Stimulated activated naive CD8-positive, alpha-beta T cell treated with anti-CD3 and anti-CD28 coated beads, Interleukin-15, amount 100 ng/mL, for 72 hours (primary cell): Measurements from ENCODE around the gene FAM234B.
"Not testable (repeated sequence)": the region's sequence is repeated elsewhere in the genome, so short reads cannot be mapped to it uniquely, and the experiment has no call there.

Experiments used
- ATAC-seq: fragments of 150-1000 bp; cut with Tn5 transposase; 2 replicates; pipeline ENCODE4 v1.10.0; 2021; ENCODE audit warnings: mild to moderate bottlenecking, moderate library complexity
- DNase-seq, 2 donors: peaks; one replicate each; pipeline ENCODE4 v3.0.0; 2021 to 2022
- H3K27ac Mint-ChIP-seq, 2 donors: one replicate each; pipeline ENCODE4 v1.8.0; 2022; ENCODE audit warnings: mild to moderate bottlenecking in 2 of 2, mixed read lengths in 2 of 2, moderate library complexity in 2 of 2
- H3K27me3 Mint-ChIP-seq: one replicate; pipeline ENCODE4 v1.8.0; 2022; ENCODE audit warnings: mixed read lengths
- H3K4me1 Mint-ChIP-seq: one replicate; pipeline ENCODE4 v1.8.0; 2022; ENCODE audit warnings: mild to moderate bottlenecking, mixed read lengths
- H3K4me3 Mint-ChIP-seq, 2 donors: one replicate each; pipeline ENCODE4 v1.8.0; 2022; ENCODE audit warnings: mild to moderate bottlenecking in 2 of 2, mixed read lengths in 2 of 2, moderate library complexity in 1 of 2
- H3K9me3 Mint-ChIP-seq, 2 donors: one replicate each; pipeline ENCODE4 v1.8.0; 2022; ENCODE audit warnings: mixed read lengths in 2 of 2

FAM234B gene

GRCh38 chr12:13066459-13066858, 22.3 kb downstream of the FAM234B start:
- DNase-seq (no peak), ATAC-seq (no peak)
- no peaks in the 10 kb centered on the region for H3K27me3 Mint-ChIP-seq
- no peaks in the 10 kb centered on the region for H3K4me1 Mint-ChIP-seq
- H3K27ac Mint-ChIP-seq: no peak overlapping the region
- H3K9me3 Mint-ChIP-seq: no peaks in the 10 kb centered on the region
- H3K4me3 Mint-ChIP-seq: no peak overlapping the region

DNA sequence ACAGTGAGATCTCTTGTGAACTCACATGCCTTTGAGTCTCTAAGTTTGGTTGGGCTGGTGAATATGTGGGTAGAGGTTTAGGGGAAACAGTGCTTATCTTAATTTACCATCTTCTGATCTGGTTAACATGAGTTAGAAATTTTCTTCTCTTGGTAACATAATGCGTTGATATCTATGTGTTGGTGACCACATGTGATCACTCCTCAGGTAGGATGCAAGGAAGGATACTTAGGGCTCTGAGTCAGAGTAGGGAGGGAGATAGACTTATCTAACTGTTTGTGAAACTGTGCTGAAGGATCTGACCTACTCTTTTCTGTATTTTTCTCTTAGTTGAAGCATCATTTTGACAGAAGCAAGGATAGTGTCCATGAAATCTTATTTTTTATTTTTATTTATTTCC, 23.1 kb downstream of the FAM234B start:
- ATAC-seq (no peak), DNase-seq (no peak)
- no peaks in the 10 kb centered on the region for H3K4me1 Mint-ChIP-seq
- H3K4me3 Mint-ChIP-seq: no peak overlapping the region
- peak overlapping the region in 1 of 2 donors; percentile 54 for H3K27ac Mint-ChIP-seq
- no peaks in the 10 kb centered on the region for H3K9me3 Mint-ChIP-seq
- no peaks in the 10 kb centered on the region for H3K27me3 Mint-ChIP-seq

GRCh38 chr12:13069380-13069779, 25.2 kb downstream of the FAM234B start:
- H3K9me3 Mint-ChIP-seq: no peaks in the 10 kb centered on the region

GRCh38 chr12:13071305-13072280, 27.4 kb downstream of the FAM234B start:
- H3K27me3 Mint-ChIP-seq: no peaks in the 10 kb centered on the region
- DNase-seq (no peak), ATAC-seq (no peak)
- no peaks in the 10 kb centered on the region for H3K4me1 Mint-ChIP-seq
- H3K4me3 Mint-ChIP-seq: no peak overlapping the region
- H3K27ac Mint-ChIP-seq: peak overlapping the region in 1 of 2 donors; percentile 31
- H3K9me3 Mint-ChIP-seq: no peaks in the 10 kb centered on the region

More at GRCh38 chr12:13069380-13069779, 25.2 kb downstream of the FAM234B start:
- Mint-ChIP-seq H3K4me1 (no peaks in the 10 kb centered on the region), H3K27ac (no peak overlapping the region), H3K4me3 (no peak overlapping the region), H3K27me3 (no peaks in the 10 kb centered on the region)
- DNase-seq (no peak), ATAC-seq (no peak)

GRCh38 chr12:13073173-13073572, 29.0 kb downstream of the FAM234B start:
- DNase-seq: no peak
- no peak overlapping the region for H3K4me3 Mint-ChIP-seq
- no peaks in the 10 kb centered on the region for H3K9me3 Mint-ChIP-seq
- H3K4me1 Mint-ChIP-seq: no peaks in the 10 kb centered on the region
- no peak overlapping the region for H3K27ac Mint-ChIP-seq
- no peaks in the 10 kb centered on the region for H3K27me3 Mint-ChIP-seq
- ATAC-seq: no peak

GRCh38 chr12:13074396-13075117, 30.4 kb downstream of the FAM234B start:
- no peak for ATAC-seq
- Mint-ChIP-seq H3K4me1 (no peaks in the 10 kb centered on the region), H3K27me3 (no peaks in the 10 kb centered on the region)

DNA sequence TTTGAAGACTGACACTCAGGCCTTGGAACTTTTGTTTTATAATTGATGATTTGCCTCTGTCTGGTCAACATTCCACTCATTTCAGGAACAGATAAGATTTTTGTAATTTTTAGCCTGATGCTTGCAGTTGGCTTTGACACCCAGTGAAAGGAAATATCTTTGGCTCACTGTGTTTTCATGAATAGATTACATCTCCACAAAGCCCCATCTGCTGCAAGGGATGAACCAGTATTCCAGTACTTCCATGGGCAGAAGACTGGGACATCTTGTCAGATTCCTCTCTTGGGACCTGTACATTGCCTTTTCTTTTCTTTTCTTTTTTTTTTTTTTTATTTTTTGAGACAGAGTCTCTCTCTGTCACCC, 30.9 kb downstream of the FAM234B start:
- Mint-ChIP-seq H3K9me3 (no peaks in the 10 kb centered on the region), H3K4me3 (no peak overlapping the region), H3K27me3 (no peaks in the 10 kb centered on the region), H3K4me1 (no peaks in the 10 kb centered on the region), H3K27ac (no peak overlapping the region)
- no peak for ATAC-seq
- DNase-seq: no peak

More at GRCh38 chr12:13074396-13075117, 30.4 kb downstream of the FAM234B start:
- H3K27ac Mint-ChIP-seq: no peak overlapping the region
- no peak overlapping the region for H3K4me3 Mint-ChIP-seq
- H3K9me3 Mint-ChIP-seq: no peaks in the 10 kb centered on the region
- DNase-seq: no peak

GRCh38 chr12:13075786-13076570, 31.8 kb downstream of the FAM234B start:
- Mint-ChIP-seq H3K27ac (no peak overlapping the region), H3K9me3 (no peaks in the 10 kb centered on the region), H3K4me1 (no peaks in the 10 kb centered on the region), H3K4me3 (no peak overlapping the region), H3K27me3 (no peaks in the 10 kb centered on the region)
- DNase-seq: no peak
- no peak for ATAC-seq

DNA sequence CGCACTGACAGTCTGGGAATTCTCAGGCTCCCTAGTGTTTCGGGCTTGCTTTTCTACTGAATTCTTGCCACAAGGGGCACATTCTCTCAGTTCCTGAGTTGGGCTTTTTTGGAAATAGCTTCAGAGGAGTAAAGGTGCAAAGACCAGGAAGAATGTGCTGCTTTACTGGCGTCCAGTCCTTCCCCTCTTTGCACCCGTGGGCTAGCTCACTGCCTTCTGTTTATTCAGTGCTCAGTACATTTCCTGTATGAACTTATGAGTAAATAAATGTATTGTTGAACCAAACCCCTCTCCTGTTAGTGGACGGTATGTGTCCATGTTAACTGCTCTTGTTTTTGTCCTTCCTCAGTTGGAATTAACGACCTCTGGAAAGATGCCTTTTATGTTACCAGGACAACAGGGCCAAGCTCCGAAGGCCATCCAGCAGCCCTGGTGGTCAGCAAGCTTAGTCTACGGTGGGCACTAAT, 35.3 kb downstream of the FAM234B start:
- no peak for ATAC-seq

DNA sequence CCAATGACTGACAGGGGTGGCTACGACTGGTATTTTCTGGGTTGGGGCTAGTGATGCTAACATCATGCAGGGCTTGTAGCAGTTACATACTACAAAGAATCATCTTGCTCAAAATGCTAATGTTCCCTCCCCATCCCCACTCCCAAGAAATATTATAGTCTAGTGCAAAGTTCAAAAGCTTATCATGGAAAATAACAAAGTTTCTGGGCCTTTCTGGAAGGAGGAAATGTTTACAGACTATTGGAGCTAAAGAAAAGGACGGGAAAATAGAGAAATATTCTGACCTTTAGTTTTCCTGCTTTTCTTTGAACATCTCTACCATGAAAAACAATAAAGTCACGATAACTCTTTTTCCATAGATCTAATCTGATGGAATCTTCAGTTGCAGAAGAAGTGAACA, 36.1 kb downstream of the FAM234B start:
- ATAC-seq (no peak), DNase-seq (no peak)
- H3K9me3 Mint-ChIP-seq: no peaks in the 10 kb centered on the region
- no peaks in the 10 kb centered on the region for H3K27me3 Mint-ChIP-seq
- H3K27ac Mint-ChIP-seq: peak overlapping the region in 1 of 2 donors; percentile 5
- H3K4me1 Mint-ChIP-seq: peaks cover 6% of the 10 kb centered on the region
- H3K4me3 Mint-ChIP-seq: no peak overlapping the region

More for the DNA sequence above, 35.3 kb downstream of the FAM234B start:
- Mint-ChIP-seq H3K27me3 (no peaks in the 10 kb centered on the region), H3K27ac (no peak overlapping the region), H3K4me1 (no peaks in the 10 kb centered on the region), H3K9me3 (no peaks in the 10 kb centered on the region), H3K4me3 (no peak overlapping the region)
- DNase-seq: no peak

DNA sequence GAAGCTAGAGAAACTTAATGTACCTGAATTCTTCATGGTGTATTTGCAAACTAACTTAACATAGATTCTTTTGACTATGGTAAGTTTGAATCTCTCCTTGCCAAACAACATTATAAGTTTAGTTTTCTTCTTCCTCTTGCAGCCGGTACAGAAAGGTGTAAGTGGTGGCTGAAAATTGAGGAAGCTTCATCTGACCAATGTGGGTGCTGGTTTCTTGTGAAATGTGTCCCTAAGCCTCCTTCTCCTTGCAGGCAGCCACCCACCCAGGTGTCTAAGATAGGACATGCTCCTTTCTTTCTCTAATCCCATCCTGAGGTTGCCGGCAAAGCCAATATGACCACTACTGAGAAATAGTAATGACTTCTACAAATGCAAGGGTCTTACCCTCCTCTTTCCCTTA, 38.7 kb downstream of the FAM234B start:
- Mint-ChIP-seq H3K9me3 (no peaks in the 10 kb centered on the region), H3K4me3 (no peak overlapping the region), H3K27me3 (no peaks in the 10 kb centered on the region), H3K4me1 (peaks cover 12% of the 10 kb centered on the region), H3K27ac (no peak overlapping the region)
- DNase-seq (no peak), ATAC-seq (no peak)

DNA sequence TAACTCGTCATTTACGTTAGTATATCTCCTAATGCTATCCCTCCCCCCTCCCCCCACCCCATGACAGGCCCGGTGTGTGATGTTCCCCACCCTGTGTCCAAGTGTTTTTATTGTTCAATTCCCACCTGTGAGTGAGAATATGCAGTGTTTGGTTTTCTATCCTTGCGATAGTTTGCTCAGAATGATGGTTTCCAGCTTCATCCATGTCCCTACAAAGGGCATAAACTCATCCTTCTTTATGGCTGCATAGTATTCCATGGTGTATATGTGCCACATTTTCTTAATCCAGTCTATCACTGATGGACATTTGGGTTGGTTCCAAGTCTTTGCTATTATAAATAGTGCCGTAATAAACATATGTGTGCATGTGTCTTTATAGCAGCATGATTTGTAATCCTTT, 39.5 kb downstream of the FAM234B start:
- H3K27me3 Mint-ChIP-seq, DNase-seq, ATAC-seq, H3K4me3 Mint-ChIP-seq, H3K9me3 Mint-ChIP-seq, H3K27ac Mint-ChIP-seq: not testable (repeated sequence)
- peaks cover 12% of the 10 kb centered on the region for H3K4me1 Mint-ChIP-seq

GRCh38 chr12:13084898-13085640, 40.9 kb downstream of the FAM234B start:
- peak overlapping the region in 1 of 2 donors; percentile 30 for H3K27ac Mint-ChIP-seq
- ATAC-seq (no peak), DNase-seq (no peak)
- H3K9me3 Mint-ChIP-seq: no peaks in the 10 kb centered on the region
- no peak overlapping the region for H3K4me3 Mint-ChIP-seq
- H3K4me1 Mint-ChIP-seq: peaks cover 12% of the 10 kb centered on the region
- H3K27me3 Mint-ChIP-seq: no peaks in the 10 kb centered on the region

DNA sequence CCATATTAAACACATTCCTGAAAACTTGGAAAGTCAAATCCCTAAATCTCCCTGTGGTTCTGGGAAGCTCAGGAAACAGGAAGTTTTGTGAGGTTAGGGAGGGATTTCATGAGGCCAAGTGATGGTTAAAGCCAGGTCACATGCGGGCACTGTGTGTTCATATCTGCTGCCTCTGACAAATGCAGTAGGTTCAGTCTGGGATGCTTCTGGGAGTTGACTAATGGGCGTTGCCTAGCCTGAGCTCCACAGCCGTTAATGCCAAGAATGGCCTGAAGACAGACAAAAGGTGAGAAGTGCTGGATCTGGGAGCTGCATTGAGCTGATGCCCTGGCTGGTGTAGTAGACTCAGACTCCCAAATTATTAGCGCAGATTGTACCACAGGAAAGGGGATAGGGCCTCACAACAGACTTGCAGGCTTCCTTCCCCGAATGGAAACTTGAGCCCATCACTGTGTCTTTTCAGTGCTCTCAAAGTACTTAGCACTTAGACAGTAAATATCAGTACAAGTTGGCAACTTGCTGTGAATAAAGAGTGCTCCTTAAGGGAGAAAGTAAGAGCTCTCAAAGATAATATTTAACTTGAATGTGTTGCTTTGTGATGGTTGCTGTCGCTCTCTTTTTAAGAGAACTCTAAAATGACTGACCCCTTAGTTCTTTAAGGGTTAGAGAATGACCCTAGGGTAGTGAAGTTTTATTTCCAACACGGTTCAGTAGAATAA, 41.9 kb downstream of the FAM234B start:
- Mint-ChIP-seq H3K4me1 (peaks cover 12% of the 10 kb centered on the region), H3K27ac (peak overlapping the region in 1 of 2 donors; percentile 82), H3K27me3 (no peaks in the 10 kb centered on the region), H3K9me3 (no peaks in the 10 kb centered on the region), H3K4me3 (no peak overlapping the region)
- DNase-seq (no peak), ATAC-seq (no peak)
